Cardiac muscle cell (in vitro differentiated cells and primary cell): Measurements from ENCODE around the gene PCDHGC5. TPM values are rescaled to one million over a fixed set of nuclear protein-coding genes. Genes with fewer than 3 reads are reported as not detected.

Source experiments
- DNase-seq, 2 donors: peaks; one replicate each; pipeline versions ENCODE4 v3.0.0 to v3.0.0-alpha.2; 2010 to 2017; ENCODE audit warnings: low read depth in 1 of 2, low spot score in 1 of 2
- H3K27ac ChIP-seq: fragments of 200-600 bp; sonication (generic); 2 replicates; pipeline ENCODE4 v1.5.1; 2016
- H3K27me3 ChIP-seq: fragments of 200-600 bp; sonication (generic); 2 replicates; pipeline ENCODE4 v1.6.0; 2016; ENCODE audit warnings: control low read depth
- H3K36me3 ChIP-seq: fragments of 200-600 bp; sonication (generic); 2 replicates; pipeline ENCODE4 v1.5.1; 2016; ENCODE audit warnings: control low read depth
- H3K4me1 ChIP-seq: fragments of 200-600 bp; sonication (generic); 2 replicates; pipeline ENCODE4 v1.8.1; 2017; ENCODE audit warnings: low read depth, mild to moderate bottlenecking, mixed run types
- H3K4me3 ChIP-seq: fragments of 200-600 bp; sonication (generic); 2 replicates; pipeline ENCODE4 v1.5.1; 2016; ENCODE audit warnings: mild to moderate bottlenecking
- H3K9me3 ChIP-seq: fragments of 200-600 bp; sonication (generic); 2 replicates; pipeline ENCODE4 v1.5.1; 2017; ENCODE audit warnings: low read depth, mild to moderate bottlenecking, control low read depth
- polyA plus RNA-seq: library from polyadenylated mRNA; unstranded; fragments of >200 nt; fragmentation: Nextera tagmentation; extraction: Ambion mirVana; gene quantifications from 2 replicates; pipeline ENCODE4 v1.2.1, GENCODE V29; 2016
- total RNA-seq: library from RNA; depleted of rRNA; stranded (reverse); fragments of >200 nt; gene quantifications from 2 replicates; pipeline ENCODE4 v1.2.3, GENCODE V29; 2016
- TF ChIP-seq, protein P1 (sequence below): IDR thresholded peaks from 2 replicates; pipeline ENCODE4 v1.5.1; 2012; ENCODE audit warnings: low read depth, mild to moderate bottlenecking, low read length

Gene PCDHGC5
- total and polyA plus RNA-seq, 2 experiments from 2014 or later, result 2.2 TPM; not detected in 1

GRCh38 chr5:141524604-141525597 is 36.0 kb downstream of the PCDHGC5 start:
- H3K4me3 ChIP-seq, result no peak overlapping the region

GRCh38 chr5:141525653-141526052 is 36.8 kb downstream of the PCDHGC5 start:
- Histone ChIP-seq H3K9me3 (no peaks in the 10 kb centered on the region), H3K4me1 (peaks cover 6% of the 10 kb centered on the region), H3K36me3 (peaks cover 11% of the 10 kb centered on the region), H3K27me3 (no peaks in the 10 kb centered on the region), H3K27ac (no peak overlapping the region), H3K4me3 (no peak overlapping the region)
- DNase-seq, result no peak
- TF ChIP-seq, protein P1, sequence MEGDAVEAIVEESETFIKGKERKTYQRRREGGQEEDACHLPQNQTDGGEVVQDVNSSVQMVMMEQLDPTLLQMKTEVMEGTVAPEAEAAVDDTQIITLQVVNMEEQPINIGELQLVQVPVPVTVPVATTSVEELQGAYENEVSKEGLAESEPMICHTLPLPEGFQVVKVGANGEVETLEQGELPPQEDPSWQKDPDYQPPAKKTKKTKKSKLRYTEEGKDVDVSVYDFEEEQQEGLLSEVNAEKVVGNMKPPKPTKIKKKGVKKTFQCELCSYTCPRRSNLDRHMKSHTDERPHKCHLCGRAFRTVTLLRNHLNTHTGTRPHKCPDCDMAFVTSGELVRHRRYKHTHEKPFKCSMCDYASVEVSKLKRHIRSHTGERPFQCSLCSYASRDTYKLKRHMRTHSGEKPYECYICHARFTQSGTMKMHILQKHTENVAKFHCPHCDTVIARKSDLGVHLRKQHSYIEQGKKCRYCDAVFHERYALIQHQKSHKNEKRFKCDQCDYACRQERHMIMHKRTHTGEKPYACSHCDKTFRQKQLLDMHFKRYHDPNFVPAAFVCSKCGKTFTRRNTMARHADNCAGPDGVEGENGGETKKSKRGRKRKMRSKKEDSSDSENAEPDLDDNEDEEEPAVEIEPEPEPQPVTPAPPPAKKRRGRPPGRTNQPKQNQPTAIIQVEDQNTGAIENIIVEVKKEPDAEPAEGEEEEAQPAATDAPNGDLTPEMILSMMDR, result no peak

More at GRCh38 chr5:141524604-141525597, 36.0 kb downstream of the PCDHGC5 start:
- TF ChIP-seq, protein P1, result peak; percentile 99
- no peaks in the 10 kb centered on the region for H3K4me1 ChIP-seq
- H3K27ac ChIP-seq, result no peak overlapping the region
- no peaks in the 10 kb centered on the region for H3K27me3 ChIP-seq
- peaks cover 11% of the 10 kb centered on the region for H3K36me3 ChIP-seq
- no peaks in the 10 kb centered on the region for H3K9me3 ChIP-seq
- DNase-seq, result peak; percentile 88 to 98

DNA sequence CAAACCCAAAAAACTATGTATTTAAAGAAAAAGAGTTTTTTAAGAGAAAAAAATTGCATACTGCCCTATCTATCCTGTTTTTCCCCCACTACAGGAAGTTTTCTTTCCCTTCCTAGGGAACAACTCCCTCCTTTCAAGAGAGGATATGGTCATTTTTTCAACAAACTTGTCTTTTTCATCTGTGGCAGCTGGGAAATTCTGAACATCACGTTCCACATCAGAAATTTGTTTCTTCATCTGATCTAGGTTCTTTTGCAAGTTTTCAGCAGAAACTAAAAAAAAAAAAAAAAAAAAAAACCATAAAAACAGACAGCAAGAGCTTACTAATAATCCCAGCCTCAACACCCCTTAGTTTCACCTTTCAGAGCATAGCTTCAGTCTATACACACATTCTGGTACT is 38.5 kb downstream of the PCDHGC5 start:
- H3K4me3 ChIP-seq, result no peak overlapping the region
- peaks cover 11% of the 10 kb centered on the region for H3K36me3 ChIP-seq
- TF ChIP-seq, protein P1, result no peak
- peaks cover 6% of the 10 kb centered on the region for H3K4me1 ChIP-seq
- no peaks in the 10 kb centered on the region for H3K27me3 ChIP-seq
- H3K27ac ChIP-seq, result no peak overlapping the region
- H3K9me3 ChIP-seq, result no peaks in the 10 kb centered on the region
- DNase-seq, result no peak

DNA sequence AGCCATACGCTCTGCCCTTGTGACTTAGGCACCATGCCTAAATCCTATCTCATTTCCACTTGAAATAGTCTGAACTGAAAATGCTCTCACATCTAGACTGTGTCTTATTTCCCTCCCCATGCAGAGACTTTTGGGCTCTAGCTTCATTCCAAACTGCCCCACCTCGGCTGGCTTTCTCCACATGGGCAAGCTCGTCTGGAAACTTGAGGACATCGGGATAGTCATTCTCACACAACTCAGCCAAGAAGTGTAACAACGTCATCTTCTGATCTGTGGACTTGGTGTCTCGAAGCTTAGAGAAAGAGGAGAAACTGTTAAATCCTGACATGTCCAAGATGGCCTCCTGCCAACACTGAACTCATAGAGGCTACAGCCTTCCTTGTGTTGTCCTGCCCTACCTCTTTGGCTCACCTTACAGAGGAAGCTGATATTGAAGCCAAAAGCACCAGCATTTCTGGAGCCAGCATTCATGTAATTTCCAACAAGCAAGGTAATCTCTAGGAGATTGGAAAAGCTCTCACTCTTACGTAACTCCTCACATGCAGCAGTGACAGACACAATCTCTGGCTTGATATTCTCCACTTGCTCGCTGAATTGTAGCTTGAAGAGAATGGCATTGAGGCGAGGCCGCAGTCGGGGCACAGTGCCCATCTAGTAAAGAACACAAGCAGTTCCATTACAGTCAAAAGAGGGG is 39.6 kb downstream of the PCDHGC5 start:
- Histone ChIP-seq H3K4me3 (no peak overlapping the region), H3K36me3 (peaks cover 16% of the 10 kb centered on the region), H3K4me1 (peaks cover 6% of the 10 kb centered on the region), H3K27ac (peak overlapping the region; percentile 35), H3K9me3 (no peaks in the 10 kb centered on the region), H3K27me3 (no peaks in the 10 kb centered on the region)
- peak in 1 of 2 donors; percentile 63 for DNase-seq
- TF ChIP-seq, protein P1, result no peak

GRCh38 chr5:141529002-141529401 is 40.1 kb downstream of the PCDHGC5 start:
- H3K27ac ChIP-seq, result peak overlapping the region; percentile 35
- no peak overlapping the region for H3K4me3 ChIP-seq
- H3K9me3 ChIP-seq, result no peaks in the 10 kb centered on the region
- peak in 1 of 2 donors; percentile 69 for DNase-seq
- H3K27me3 ChIP-seq, result no peaks in the 10 kb centered on the region
- TF ChIP-seq, protein P1, result no peak
- H3K4me1 ChIP-seq, result peaks cover 6% of the 10 kb centered on the region
- H3K36me3 ChIP-seq, result peaks cover 19% of the 10 kb centered on the region
